Stimulated activated CD4-positive, alpha-beta T cell treated with anti-CD3 and anti-CD28 coated beads, TNF-alpha, amount 100 ng/mL, for 24 hours (primary cell): ENCODE measurements around the gene ANK3.
A peak's percentile ranks its signal among the peaks of the same experiment; 100 is the strongest.

Experiments
- DNase-seq, 3 experiments: peaks; one replicate each; pipeline ENCODE4 v3.0.0-alpha.2; 2020; ENCODE audit warnings: low read depth in 3 of 3

The ANK3 gene

GRCh38 chr10:60413306-60414012 is 23.8 kb upstream of the ANK3 start:
- DNase-seq = no peak

- no peak for DNase-seq
Measured at GRCh38 chr10:60410970-60411369, 21.3 kb upstream of the ANK3 start.

GRCh38 chr10:60409202-60409601 is 19.5 kb upstream of the ANK3 start:
- no peak for DNase-seq

DNA sequence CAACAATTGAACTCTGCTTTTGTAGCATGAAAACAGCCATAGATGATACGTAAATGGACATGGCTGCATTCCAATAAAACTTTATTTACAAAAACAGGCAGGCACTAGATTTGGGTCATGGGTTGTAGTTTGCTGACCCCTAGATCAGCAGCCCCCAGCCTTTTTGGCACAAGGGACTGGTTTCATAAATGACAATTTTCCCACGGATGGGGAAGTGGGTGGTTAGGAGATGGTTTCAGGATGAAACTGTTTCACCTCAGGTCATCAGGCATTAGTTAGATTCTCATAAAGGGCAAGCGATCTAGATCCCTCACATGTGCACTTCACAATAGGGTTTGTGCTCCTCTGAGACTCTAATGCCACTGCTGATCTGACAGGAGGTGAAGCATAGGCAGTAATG is 16.5 kb upstream of the ANK3 start:
- no peak for DNase-seq

- DNase-seq = no peak
Measured at GRCh38 chr10:60405172-60405571, 15.5 kb upstream of the ANK3 start.

- no peak for DNase-seq
Measured at GRCh38 chr10:60403168-60403873, 13.6 kb upstream of the ANK3 start.

DNA sequence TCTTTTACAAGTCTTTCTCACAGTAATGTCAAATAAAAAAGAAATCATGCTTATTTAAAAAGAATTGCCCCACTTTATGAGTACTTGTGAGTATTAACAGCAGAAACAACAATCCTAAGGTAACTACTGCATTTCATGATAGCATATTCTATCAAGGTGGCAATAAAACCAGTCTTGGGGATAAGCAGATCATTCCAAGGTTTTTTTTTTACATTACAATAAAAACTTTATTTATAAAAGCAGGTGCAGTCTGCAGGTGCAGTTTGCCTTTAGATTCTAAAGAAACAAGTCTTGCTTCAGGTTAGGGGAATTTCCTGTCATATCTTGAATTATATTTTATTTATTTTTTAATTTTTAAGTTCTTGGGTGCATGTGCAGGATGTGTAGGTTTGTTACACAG is 10.7 kb upstream of the ANK3 start:
- no peak for DNase-seq

DNA sequence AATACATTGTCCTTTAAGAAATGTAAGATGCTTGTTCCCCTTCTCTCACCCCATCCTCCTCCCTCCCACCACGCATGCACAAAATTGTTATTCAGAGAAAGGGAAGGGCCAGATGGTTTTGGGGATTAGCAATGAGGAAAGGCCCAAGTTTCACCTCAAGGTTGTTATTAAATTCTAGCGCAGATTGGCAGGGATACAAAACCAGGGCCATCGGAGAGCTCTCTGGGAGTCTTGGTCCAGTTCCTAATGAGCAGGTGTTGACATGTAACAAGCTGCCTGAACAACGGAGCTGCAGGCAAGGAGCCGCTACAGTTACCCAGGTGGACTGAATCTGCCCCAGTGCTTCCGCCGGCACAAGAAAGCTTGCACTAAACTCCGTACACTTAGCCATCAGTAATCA is 9.7 kb upstream of the ANK3 start:
- DNase-seq = no peak

GRCh38 chr10:60397792-60398191 is 8.1 kb upstream of the ANK3 start:
- no peak for DNase-seq

GRCh38 chr10:60396766-60397165 is 7.1 kb upstream of the ANK3 start:
- no peak for DNase-seq

DNA sequence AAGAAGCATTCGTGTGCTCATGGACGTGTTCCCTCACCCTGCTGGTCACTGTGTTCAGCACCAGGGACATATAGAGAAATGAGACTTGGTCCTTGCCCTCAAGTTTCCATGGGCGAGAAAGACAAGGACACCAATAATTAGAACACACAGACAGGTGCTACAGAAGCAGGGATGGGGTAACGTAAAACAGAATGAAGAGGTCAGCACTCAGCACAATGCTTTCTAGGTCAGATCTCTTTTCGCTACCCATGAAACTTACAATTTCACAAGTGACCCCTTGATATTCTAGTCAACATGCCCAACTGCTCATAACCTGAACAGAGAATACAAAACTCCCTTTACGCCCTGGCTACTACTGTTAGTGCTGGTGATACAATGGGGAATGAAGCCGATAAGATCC is 6.0 kb upstream of the ANK3 start:
- no peak for DNase-seq

DNA sequence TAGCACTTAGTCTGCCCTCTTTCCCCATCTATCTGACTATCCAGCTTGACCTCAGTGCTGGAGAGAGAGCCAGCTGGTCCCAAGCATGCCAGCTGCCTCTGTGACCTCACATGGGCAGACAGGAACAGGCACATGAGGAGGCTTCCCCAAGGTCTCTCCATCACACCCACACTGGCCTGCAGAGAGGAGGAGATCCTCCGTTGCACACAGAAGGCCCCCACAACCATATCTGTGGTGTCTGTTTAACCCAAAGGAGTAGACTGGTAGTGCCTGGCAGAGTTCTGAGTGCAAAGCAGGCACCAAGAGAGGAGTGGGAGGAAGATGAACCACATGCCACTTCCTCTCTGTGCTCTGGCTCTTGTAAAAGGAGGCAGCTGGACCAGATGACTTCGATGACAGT is 4.8 kb upstream of the ANK3 start:
- peak in 1 of 3 experiments; percentile 3 for DNase-seq

GRCh38 chr10:60390224-60390626 is 550 bp upstream of the ANK3 start:
- no peak for DNase-seq

- peak in 1 of 3 experiments; percentile 1 for DNase-seq
Measured at GRCh38 chr10:60388709-60389301, 870 bp downstream of the ANK3 start.

DNA sequence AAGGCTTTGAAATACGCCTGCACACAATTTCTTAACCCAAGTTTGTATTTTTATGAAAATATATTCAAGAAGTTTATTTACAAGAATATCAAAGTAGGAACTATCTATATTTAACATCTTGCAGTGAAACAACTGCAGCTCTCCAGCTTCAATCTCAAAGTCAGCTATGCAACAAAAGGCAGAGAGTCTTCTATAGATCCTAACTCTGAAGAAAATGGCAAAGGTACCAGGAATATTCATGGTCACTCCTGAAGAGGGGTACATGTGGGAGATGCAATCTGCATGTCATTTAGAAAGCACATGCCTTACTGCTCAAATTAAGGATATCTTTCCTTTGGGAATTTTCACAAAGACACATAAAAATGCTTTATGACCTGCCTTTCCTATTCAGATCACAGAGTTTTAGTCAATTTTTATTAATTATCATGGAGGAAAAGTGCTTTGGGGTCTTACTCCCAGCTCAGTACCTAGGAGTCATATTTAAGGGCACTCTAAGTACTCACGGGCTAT is 1.5 kb downstream of the ANK3 start:
- no peak for DNase-seq

GRCh38 chr10:60387531-60387930 is 2.1 kb downstream of the ANK3 start:
- no peak for DNase-seq

GRCh38 chr10:60385399-60385738 is 4.3 kb downstream of the ANK3 start:
- DNase-seq = no peak

DNA sequence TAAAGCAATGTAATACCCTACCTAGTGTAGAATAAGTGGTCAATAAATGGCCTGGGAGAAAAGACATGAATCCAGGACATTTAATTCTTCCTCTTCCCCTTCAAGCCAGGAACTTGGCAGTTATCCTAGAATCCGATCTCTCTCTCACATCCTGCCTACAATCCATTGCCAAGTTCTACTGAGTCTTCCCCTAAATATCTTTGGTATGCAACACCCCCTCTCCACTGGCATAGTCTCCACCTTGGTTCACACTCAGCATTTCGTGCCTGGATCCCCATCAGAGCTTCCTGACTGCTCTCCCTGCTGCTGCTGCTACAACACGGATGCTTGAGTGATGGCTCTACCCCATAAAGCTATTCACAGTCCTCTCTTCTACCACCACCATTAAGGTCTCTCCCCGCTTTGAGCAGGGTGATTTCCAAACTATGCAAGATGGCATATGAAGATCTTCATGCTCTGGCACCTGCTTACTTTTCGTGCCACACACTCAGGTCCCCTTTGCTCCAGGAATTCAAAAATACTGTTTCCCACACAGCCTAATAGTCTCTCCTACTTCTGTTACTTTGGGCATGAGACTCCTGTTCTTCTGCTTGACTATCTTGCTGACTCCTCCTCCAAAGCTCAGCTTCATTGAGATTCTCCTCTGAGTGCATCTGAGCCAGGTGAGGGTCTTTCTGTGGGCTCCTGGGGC is 4.8 kb downstream of the ANK3 start:
- no peak for DNase-seq

DNA sequence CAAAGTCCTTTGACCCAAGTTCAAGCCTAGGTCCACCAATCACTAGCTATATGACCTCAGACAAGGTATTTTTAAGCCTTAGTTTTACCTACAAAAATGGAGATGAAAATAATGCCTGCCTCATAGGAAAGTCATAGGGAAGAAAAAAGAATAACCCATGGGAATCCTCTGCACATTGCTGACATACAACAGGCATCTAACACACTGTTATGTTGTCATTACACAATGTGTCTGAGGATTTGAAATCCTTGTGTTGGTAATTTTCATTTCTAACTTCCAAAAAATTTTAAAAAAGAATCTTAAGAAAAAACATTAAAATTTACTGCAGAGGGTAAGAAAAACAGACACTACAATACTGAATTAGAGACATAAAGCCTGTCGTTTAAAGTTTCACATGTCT is 5.7 kb downstream of the ANK3 start:
- DNase-seq = no peak

- DNase-seq = no peak
Measured at GRCh38 chr10:60382946-60383681, 6.6 kb downstream of the ANK3 start.

- DNase-seq = no peak
Measured at GRCh38 chr10:60380781-60381180, 8.9 kb downstream of the ANK3 start.

DNA sequence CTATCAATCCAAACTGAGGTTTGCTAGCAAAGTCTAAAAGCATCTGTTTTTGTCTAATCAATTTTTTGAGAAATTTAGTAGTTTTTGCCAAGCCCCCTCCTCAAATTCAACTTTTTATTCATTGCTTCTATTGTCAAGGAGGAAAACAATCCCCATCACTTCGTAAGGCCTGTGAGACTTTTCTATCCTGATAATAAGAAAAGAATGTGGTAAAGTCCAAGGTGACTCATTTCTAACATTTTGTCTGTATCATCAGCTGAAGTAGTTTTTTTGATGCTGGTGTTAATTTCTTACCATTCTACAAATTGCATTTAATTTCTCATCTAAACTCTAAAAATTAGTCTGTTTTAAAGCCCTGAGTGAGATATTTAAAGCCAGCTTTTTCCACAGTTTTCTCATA is 11.7 kb downstream of the ANK3 start:
- no peak for DNase-seq
